OCI-LY7 (cell line): ENCODE measurements around the gene JMY.

Experiments
- CTCF ChIP-seq: fragments of 200-600 bp; sonication (generic); conservative IDR thresholded peaks from 2 replicates; pipeline ENCODE4 v1.5.1; 2014; ENCODE audit warnings: mild to moderate bottlenecking, antibody characterized with exemption, low read length, moderate library complexity, mixed read lengths
- EZH2phosphoT487 ChIP-seq: fragments of 200-600 bp; sonication (generic); IDR thresholded peaks from 2 replicates; pipeline ENCODE4 v1.6.1; 2018; ENCODE audit warnings: low read depth, borderline replicate concordance, mild to moderate bottlenecking, mixed run types, antibody characterized with exemption, low read length, moderate library complexity, mixed read lengths

GRCh38 chr5:79242242-79243039 lies 6.5 kb downstream of the JMY start:
- no peak for TF ChIP-seq CTCF
- no peak for TF ChIP-seq EZH2phosphoT487
